Lower leg skin (tissue), 3 donors: Measurements from ENCODE around the gene ANKH.

Source experiments
- POLR2A ChIP-seq, 2 donors: fragments of 450-650 bp; IDR thresholded peaks; one replicate each; pipeline ENCODE4 v1.6.1; 2016 to 2017; ENCODE audit warnings: antibody characterized with exemption in 2 of 2, mild to moderate bottlenecking in 1 of 2, moderate library complexity in 1 of 2
- TF ChIP-seq, protein P1 (sequence below), 3 donors: fragments of 450-650 bp; IDR thresholded peaks; one replicate each; pipeline ENCODE4 v1.5.1; 2016; ENCODE audit warnings: antibody characterized with exemption in 3 of 3, mild to moderate bottlenecking in 3 of 3, moderate library complexity in 2 of 3

DNA sequence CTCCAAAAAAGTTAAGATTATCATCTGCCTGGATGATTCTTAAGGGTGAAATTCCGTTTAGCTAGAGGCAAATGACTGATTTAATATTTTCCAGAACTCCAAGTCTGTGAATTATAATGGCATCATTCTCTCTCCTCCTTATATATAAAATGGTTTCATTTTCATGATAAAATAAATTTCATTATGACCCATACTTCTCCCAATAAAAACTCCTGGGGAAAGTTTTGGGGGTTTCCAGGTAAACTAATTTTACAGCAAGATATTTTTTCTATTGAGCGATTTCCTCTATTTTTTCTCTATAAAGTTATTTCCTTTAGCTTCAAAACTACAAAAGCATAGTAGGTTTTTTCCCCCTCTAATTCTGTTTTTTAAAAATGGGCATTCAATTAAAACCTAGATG lies 214.7 kb downstream of the ANKH start:
- TF ChIP-seq, protein P1, sequence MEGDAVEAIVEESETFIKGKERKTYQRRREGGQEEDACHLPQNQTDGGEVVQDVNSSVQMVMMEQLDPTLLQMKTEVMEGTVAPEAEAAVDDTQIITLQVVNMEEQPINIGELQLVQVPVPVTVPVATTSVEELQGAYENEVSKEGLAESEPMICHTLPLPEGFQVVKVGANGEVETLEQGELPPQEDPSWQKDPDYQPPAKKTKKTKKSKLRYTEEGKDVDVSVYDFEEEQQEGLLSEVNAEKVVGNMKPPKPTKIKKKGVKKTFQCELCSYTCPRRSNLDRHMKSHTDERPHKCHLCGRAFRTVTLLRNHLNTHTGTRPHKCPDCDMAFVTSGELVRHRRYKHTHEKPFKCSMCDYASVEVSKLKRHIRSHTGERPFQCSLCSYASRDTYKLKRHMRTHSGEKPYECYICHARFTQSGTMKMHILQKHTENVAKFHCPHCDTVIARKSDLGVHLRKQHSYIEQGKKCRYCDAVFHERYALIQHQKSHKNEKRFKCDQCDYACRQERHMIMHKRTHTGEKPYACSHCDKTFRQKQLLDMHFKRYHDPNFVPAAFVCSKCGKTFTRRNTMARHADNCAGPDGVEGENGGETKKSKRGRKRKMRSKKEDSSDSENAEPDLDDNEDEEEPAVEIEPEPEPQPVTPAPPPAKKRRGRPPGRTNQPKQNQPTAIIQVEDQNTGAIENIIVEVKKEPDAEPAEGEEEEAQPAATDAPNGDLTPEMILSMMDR (IDR thresholded peaks at IDR 0.05), result no peak
- TF ChIP-seq POLR2A (IDR thresholded peaks at IDR 0.05), result no peak
